Upper lobe of left lung (tissue), 6 donors: Measurements from ENCODE around the gene ADGRE1. TPM values are rescaled to one million over a fixed set of nuclear protein-coding genes. Genes with fewer than 3 reads are reported as not detected.

Source experiments
- ATAC-seq, 2 donors: fragments of 200-7000 bp; cut with Tn5 transposase; one replicate each; pipeline ENCODE4 v1.9.1; 2022; ENCODE audit warnings: mild to moderate bottlenecking in 2 of 2, moderate library complexity in 2 of 2; ENCODE audit not compliant: low FRiP score in 2 of 2
- DNase-seq, 2 donors: peaks; one replicate each; pipeline ENCODE4 v3.0.0-alpha.2; 2019 to 2020
- H3K27ac ChIP-seq, 4 donors: fragments of 200-600 bp; sonication (generic); one replicate each; pipeline ENCODE4 v1.5.1; 2016 to 2019
- H3K27me3 ChIP-seq, 4 donors: fragments of 200-600 bp; sonication (generic); one replicate each; pipeline ENCODE4 v1.5.1; 2017 to 2019
- H3K36me3 ChIP-seq, 4 donors: fragments of 200-600 bp; sonication (generic); one replicate each; pipeline ENCODE4 v1.5.1; 2016 to 2019
- H3K4me1 ChIP-seq, 4 donors: fragments of 200-600 bp; sonication (generic); one replicate each; pipeline ENCODE4 v1.5.1; 2018 to 2019
- H3K4me3 ChIP-seq, 4 donors: fragments of 200-600 bp; sonication (generic); one replicate each; pipeline ENCODE4 v1.5.1; 2017 to 2019; ENCODE audit warnings: mild to moderate bottlenecking in 2 of 4, moderate library complexity in 1 of 4
- H3K9me3 ChIP-seq, 4 donors: fragments of 200-600 bp; sonication (generic); one replicate each; pipeline ENCODE4 v1.5.1; 2018 to 2019
- CTCF ChIP-seq, 6 experiments: fragments of 450-650 bp in 4 of 6; fragments of 200-600 bp in 2 of 6; sonication (generic) in 2 of 6; IDR thresholded peaks; one replicate each; pipeline ENCODE4 v1.5.1; 2016 to 2019; ENCODE audit warnings: antibody characterized with exemption in 6 of 6
- EP300 ChIP-seq, 4 donors: sonication (generic); formaldehyde crosslinking; IDR thresholded peaks; one replicate each; pipeline ENCODE4 v1.5.1; 2017; ENCODE audit warnings: antibody characterized with exemption in 4 of 4, control low read depth in 2 of 4
- POLR2A ChIP-seq, 4 donors: fragments of 450-650 bp; IDR thresholded peaks; one replicate each; pipeline ENCODE4 v1.5.1; 2016 to 2017; ENCODE audit warnings: antibody characterized with exemption in 4 of 4, mild to moderate bottlenecking in 2 of 4
- POLR2AphosphoS5 ChIP-seq, 2 donors: sonication (generic); formaldehyde crosslinking; IDR thresholded peaks; one replicate each; pipeline ENCODE4 v1.5.1; 2017; ENCODE audit warnings: antibody characterized with exemption in 2 of 2
- WGBS, 2 donors: methylation state at CpG; one replicate each; pipeline ENCODE4 v1.1.5; 2017 to 2018; 5-methylcytosine and 5-hydroxymethylcytosine counted together
- total RNA-seq, 6 donors: library from RNA; depleted of rRNA in 4 of 6; stranded (reverse); fragments of >200 nt in 4 of 6; gene quantifications; one replicate each; pipeline versions ENCODE4 v1.1.0 to v1.2.1, GENCODE V29; 2016 to 2021
- donor health status: DM: no; HTN: no; CAD: no; lungs with moderate emphysema.
- donor health status: DM: no; HTN: yes; CAD: no; lungs with severe emphysema.

Gene ADGRE1
- total RNA-seq, 6 donors from 2014 or later = 0.79 to 7.3 (median 4.3) TPM

GRCh38 chr19:6916952-6917351 is 29.6 kb downstream of the ADGRE1 start:
- no peak for DNase-seq
- Histone ChIP-seq H3K27me3 (no peaks in the 10 kb centered on the region), H3K27ac (no peak overlapping the region), H3K4me1 (no peaks in the 10 kb centered on the region), H3K9me3 (peaks cover 2 to 16% (median 8%) of the 10 kb centered on the region in 4 donors), H3K36me3 (no peaks in the 10 kb centered on the region), H3K4me3 (no peak overlapping the region)
- TF ChIP-seq EP300 (IDR thresholded peaks at IDR 0.05) (no peak), POLR2A (IDR thresholded peaks at IDR 0.05) (no peak), CTCF (IDR thresholded peaks at IDR 0.05) (no peak)
- whole genome bisulfite sequencing, 2 donors = 81 to 91% methylated on average over 3 of the region's 3 CpGs
- ATAC-seq = no peak

GRCh38 chr19:6925386-6925785 is 38.0 kb downstream of the ADGRE1 start:
- Histone ChIP-seq H3K27me3 (no peaks in the 10 kb centered on the region), H3K36me3 (no peaks in the 10 kb centered on the region), H3K4me3 (no peak overlapping the region), H3K9me3 (peaks cover 0 to 23% (median 9%) of the 10 kb centered on the region in 4 donors), H3K27ac (no peak overlapping the region), H3K4me1 (no peaks in the 10 kb centered on the region)
- DNase-seq (no peak), ATAC-seq (no peak)
- TF ChIP-seq CTCF (IDR thresholded peaks at IDR 0.05) = no peak
- TF ChIP-seq POLR2AphosphoS5 (IDR thresholded peaks at IDR 0.05) = no peak
- TF ChIP-seq EP300 (IDR thresholded peaks at IDR 0.05) = no peak
- no peak for TF ChIP-seq POLR2A (IDR thresholded peaks at IDR 0.05)
- WGBS, 2 donors = 79 to 83% methylated on average over 7 of the region's 7 CpGs

GRCh38 chr19:6925801-6926751 is 38.7 kb downstream of the ADGRE1 start:
- Histone ChIP-seq H3K4me3 (no peak overlapping the region), H3K9me3 (peaks cover 0 to 30% (median 12%) of the 10 kb centered on the region in 4 donors), H3K36me3 (no peaks in the 10 kb centered on the region), H3K4me1 (no peaks in the 10 kb centered on the region), H3K27me3 (no peaks in the 10 kb centered on the region), H3K27ac (no peak overlapping the region)
- ATAC-seq (no peak), DNase-seq (no peak)
- TF ChIP-seq POLR2AphosphoS5 (IDR thresholded peaks at IDR 0.05) = no peak
- no peak for TF ChIP-seq EP300 (IDR thresholded peaks at IDR 0.05)
- TF ChIP-seq POLR2A (IDR thresholded peaks at IDR 0.05) = no peak
- no peak for TF ChIP-seq CTCF (IDR thresholded peaks at IDR 0.05)
- WGBS, 2 donors = 73% methylated on average over 15 of the region's 15 CpGs

GRCh38 chr19:6930190-6930589 is 42.8 kb downstream of the ADGRE1 start:
- Histone ChIP-seq H3K27me3 (no peaks in the 10 kb centered on the region), H3K36me3 (no peaks in the 10 kb centered on the region), H3K4me3 (no peak overlapping the region), H3K9me3 (peaks cover 0 to 19% (median 12%) of the 10 kb centered on the region in 4 donors), H3K4me1 (no peaks in the 10 kb centered on the region), H3K27ac (no peak overlapping the region)
- TF ChIP-seq EP300 (IDR thresholded peaks at IDR 0.05) = no peak
- no peak for TF ChIP-seq CTCF (IDR thresholded peaks at IDR 0.05)
- TF ChIP-seq POLR2A (IDR thresholded peaks at IDR 0.05) = no peak
- TF ChIP-seq POLR2AphosphoS5 (IDR thresholded peaks at IDR 0.05) = no peak
- no peak for DNase-seq
- no peak for ATAC-seq
- WGBS, 2 donors = 55 to 71% methylated on average over 3 of the region's 3 CpGs
